Measurements from ENCODE around the gene NSUN2. TPM values are rescaled to one million over a fixed set of nuclear protein-coding genes. Genes with fewer than 3 reads are reported as not detected.

NSUN2 gene
- polyA plus RNA-seq, 1 donor from 2014 or later = 47.5 TPM

GRCh38 chr5:6570530-6570929 lies 62.3 kb downstream of the NSUN2 start:
- no peak for TF ChIP-seq REST (IDR thresholded peaks at IDR 0.05; ENCODE audit: borderline replicate concordance)
- no peak for TF ChIP-seq RAD21 (conservative IDR thresholded peaks at IDR 0.05)
- no peak for TF ChIP-seq EP300 (conservative IDR thresholded peaks at IDR 0.05; ENCODE audit: poor library complexity, severe bottlenecking)
- no peak for TF ChIP-seq TAF1 (IDR thresholded peaks at IDR 0.05; ENCODE audit: low read depth)
- TF ChIP-seq CTCF (IDR thresholded peaks at IDR 0.05; ENCODE audit: poor library complexity, severe bottlenecking) = no peak
- Histone ChIP-seq H3K27ac (ENCODE audit: low read length) (no peak overlapping the region), H4K20me1 (ENCODE audit: insufficient read depth) (no peaks in the 10 kb centered on the region), H3K4me3 (ENCODE audit: low read length) (no peak overlapping the region), H3K9me3 (ENCODE audit: low read length) (no peaks in the 10 kb centered on the region), H3K79me2 (replicated peaks; ENCODE audit: insufficient read depth, low read length) (no peaks in the 10 kb centered on the region), H3F3A (ENCODE audit: insufficient read depth, low read length, poor library complexity, severe bottlenecking) (no peaks in the 10 kb centered on the region), H3K36me3 (ENCODE audit: insufficient read depth, low read length) (no peaks in the 10 kb centered on the region), H3K9me2 (ENCODE audit: insufficient read depth, low read length) (no peaks in the 10 kb centered on the region), H3K9ac (ENCODE audit: low read length) (no peak overlapping the region), H3K4me2 (ENCODE audit: low read length) (no peak overlapping the region), H3K27me3 (ENCODE audit: insufficient read depth, low read depth, low read length) (no peaks in the 10 kb centered on the region), H2AFZ (ENCODE audit: low read depth, low read length) (no peak overlapping the region)

- H3K79me2 ChIP-seq (replicated peaks; ENCODE audit: insufficient read depth, low read length) = no peaks in the 10 kb centered on the region
- no peak overlapping the region for H3K4me3 ChIP-seq (ENCODE audit: low read length)
- no peak overlapping the region for H3K4me2 ChIP-seq (ENCODE audit: low read length)
- no peaks in the 10 kb centered on the region for H3K9me2 ChIP-seq (ENCODE audit: insufficient read depth, low read length)
- no peak overlapping the region for H2AFZ ChIP-seq (ENCODE audit: low read depth, low read length)
- no peak overlapping the region for H3K9ac ChIP-seq (ENCODE audit: low read length)
- no peaks in the 10 kb centered on the region for H3K9me3 ChIP-seq (ENCODE audit: low read length)
- H3K36me3 ChIP-seq (ENCODE audit: insufficient read depth, low read length) = no peaks in the 10 kb centered on the region
- no peaks in the 10 kb centered on the region for H3F3A ChIP-seq (ENCODE audit: insufficient read depth, low read length, poor library complexity, severe bottlenecking)
- no peaks in the 10 kb centered on the region for H4K20me1 ChIP-seq (ENCODE audit: insufficient read depth)
- TF ChIP-seq RAD21 (conservative IDR thresholded peaks at IDR 0.05) = no peak
- no peak for TF ChIP-seq SMC3 (conservative IDR thresholded peaks at IDR 0.05; ENCODE audit: poor library complexity)
- TF ChIP-seq CTCF (IDR thresholded peaks at IDR 0.05; ENCODE audit: poor library complexity, severe bottlenecking) = no peak
- no peak overlapping the region for H3K27ac ChIP-seq (ENCODE audit: low read length)
- H3K27me3 ChIP-seq (ENCODE audit: insufficient read depth, low read depth, low read length) = no peaks in the 10 kb centered on the region
Observed at GRCh38 chr5:6568889-6569288, 64.0 kb downstream of the NSUN2 start.

GRCh38 chr5:6568383-6568782 lies 64.5 kb downstream of the NSUN2 start:
- Histone ChIP-seq H3K4me2 (ENCODE audit: low read length) (no peak overlapping the region), H3K27ac (ENCODE audit: low read length) (no peak overlapping the region), H2AFZ (ENCODE audit: low read depth, low read length) (no peak overlapping the region), H3K4me3 (ENCODE audit: low read length) (no peak overlapping the region), H4K20me1 (ENCODE audit: insufficient read depth) (no peaks in the 10 kb centered on the region), H3K36me3 (ENCODE audit: insufficient read depth, low read length) (no peaks in the 10 kb centered on the region), H3K9me3 (ENCODE audit: low read length) (no peaks in the 10 kb centered on the region), H3K27me3 (ENCODE audit: insufficient read depth, low read depth, low read length) (no peaks in the 10 kb centered on the region), H3K9me2 (ENCODE audit: insufficient read depth, low read length) (no peaks in the 10 kb centered on the region), H3K79me2 (replicated peaks; ENCODE audit: insufficient read depth, low read length) (no peaks in the 10 kb centered on the region), H3K9ac (ENCODE audit: low read length) (no peak overlapping the region), H3F3A (ENCODE audit: insufficient read depth, low read length, poor library complexity, severe bottlenecking) (no peaks in the 10 kb centered on the region)
- no peak for TF ChIP-seq POLR2AphosphoS5 (IDR thresholded peaks at IDR 0.05)
- TF ChIP-seq CTCF (IDR thresholded peaks at IDR 0.05; ENCODE audit: poor library complexity, severe bottlenecking) = no peak
- TF ChIP-seq MXI1 (conservative IDR thresholded peaks at IDR 0.05; ENCODE audit: poor library complexity, severe bottlenecking) = no peak
- no peak for TF ChIP-seq TAF1 (IDR thresholded peaks at IDR 0.05; ENCODE audit: low read depth)
- TF ChIP-seq EP300 (conservative IDR thresholded peaks at IDR 0.05; ENCODE audit: poor library complexity, severe bottlenecking) = no peak

Measured in neural cell (in vitro differentiated cells).